ENCODE measurements around the gene CACNA1B.
"Not testable (repeated sequence)": the region's sequence is repeated elsewhere in the genome, so short reads cannot be mapped to it uniquely, and the experiment has no call there.

The CACNA1B gene

DNA sequence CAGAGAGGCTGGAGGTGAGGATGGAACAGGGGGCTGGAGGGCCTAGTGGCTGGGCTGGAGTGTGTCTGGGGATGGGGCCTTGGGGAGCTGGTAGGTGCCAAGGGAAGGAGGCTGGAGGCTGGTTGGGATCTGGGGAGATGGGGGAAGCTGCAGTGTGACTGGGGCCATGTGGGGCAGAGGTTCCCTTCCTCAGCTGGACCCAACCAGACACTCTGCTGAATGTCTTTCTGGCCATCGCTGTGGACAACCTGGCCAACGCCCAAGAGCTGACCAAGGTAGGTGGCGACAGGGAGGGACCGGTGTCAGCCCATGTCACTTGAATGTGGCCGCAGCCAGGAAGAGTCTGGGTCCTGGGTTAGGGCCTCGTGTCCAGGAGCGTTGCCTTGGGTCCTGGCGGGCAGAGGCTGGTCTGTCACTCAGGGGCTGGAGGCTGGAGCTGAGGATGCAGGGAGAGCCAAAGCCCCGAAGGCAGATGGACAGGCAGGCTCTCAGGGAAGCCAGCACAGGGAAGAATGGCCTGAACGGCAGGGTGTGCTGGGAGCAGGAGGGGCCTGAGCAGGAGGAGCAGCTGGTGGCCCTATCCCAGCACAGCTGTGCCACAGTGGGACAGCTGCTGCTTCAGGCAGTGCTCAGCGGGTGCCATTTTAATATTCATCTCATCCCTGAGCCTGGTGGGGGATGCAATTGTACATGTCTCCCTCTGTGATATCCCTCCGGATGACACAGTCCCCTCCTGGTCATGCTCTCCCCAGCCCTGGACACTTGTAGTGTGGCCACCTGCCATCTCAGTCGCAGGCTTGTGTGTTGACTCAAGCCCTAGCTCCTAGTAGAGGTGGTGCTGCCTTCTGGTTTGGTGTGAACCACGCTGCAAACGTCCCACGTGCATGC is 132.5 kb downstream of the CACNA1B start:
- Histone ChIP-seq H3K4me3 (ENCODE audit: low read length) (no peak overlapping the region), H3K9me3 (ENCODE audit: low read length) (no peaks in the 10 kb centered on the region)

GRCh38 chr9:138010861-138011260 is 133.3 kb downstream of the CACNA1B start:
- no peaks in the 10 kb centered on the region for H3K27me3 ChIP-seq (ENCODE audit: insufficient read depth, low read length)
- no peak overlapping the region for H2AFZ ChIP-seq (ENCODE audit: low read depth, low read length)
- H3K4me1 ChIP-seq (ENCODE audit: insufficient read depth, low read length) = no peaks in the 10 kb centered on the region
- no peaks in the 10 kb centered on the region for H3K9me3 ChIP-seq (ENCODE audit: low read length)
- no peaks in the 10 kb centered on the region for H3K36me3 ChIP-seq (ENCODE audit: insufficient read depth, low read length)
- H3K4me3 ChIP-seq (ENCODE audit: low read length) = no peak overlapping the region

More for the DNA sequence above, 132.5 kb downstream of the CACNA1B start:
- H2AFZ ChIP-seq (ENCODE audit: low read depth, low read length) = no peak overlapping the region
- no peaks in the 10 kb centered on the region for H3K36me3 ChIP-seq (ENCODE audit: insufficient read depth, low read length)
- no peaks in the 10 kb centered on the region for H3K27me3 ChIP-seq (ENCODE audit: insufficient read depth, low read length)
- no peaks in the 10 kb centered on the region for H3K4me1 ChIP-seq (ENCODE audit: insufficient read depth, low read length)

DNA sequence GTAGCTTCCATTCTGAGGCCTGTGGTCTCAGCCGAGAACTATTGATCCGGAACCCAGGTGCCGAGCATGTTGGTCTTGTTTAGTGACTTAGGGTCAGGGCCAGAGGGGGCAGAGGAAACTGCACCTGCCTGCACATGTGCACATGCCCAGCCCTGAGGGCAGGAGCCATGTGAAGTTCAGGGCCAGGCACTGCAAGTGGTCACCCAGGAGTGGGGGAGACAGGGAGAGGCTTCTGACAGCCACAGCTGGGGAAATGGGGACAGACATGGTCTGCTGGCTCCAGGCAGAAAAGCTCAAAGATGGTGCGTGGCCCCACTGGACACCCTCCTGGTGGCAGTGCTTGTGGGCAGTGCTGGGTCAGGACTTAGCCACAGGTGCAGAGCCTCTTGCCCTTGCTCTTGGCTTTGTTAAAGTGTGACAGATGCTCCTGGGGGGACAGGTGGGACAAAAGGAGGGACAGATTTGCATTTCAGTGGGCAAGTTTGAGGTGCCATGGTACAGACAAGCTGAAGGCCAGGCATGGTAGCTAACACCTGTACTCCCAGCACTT is 134.4 kb downstream of the CACNA1B start:
- H3K4me1 ChIP-seq (ENCODE audit: insufficient read depth, low read length) = no peaks in the 10 kb centered on the region
- H3K36me3 ChIP-seq (ENCODE audit: insufficient read depth, low read length) = no peaks in the 10 kb centered on the region
- H3K27me3 ChIP-seq (ENCODE audit: insufficient read depth, low read length) = peaks cover 3% of the 10 kb centered on the region
- H3K9me3 ChIP-seq (ENCODE audit: low read length) = no peaks in the 10 kb centered on the region
- H3K4me3 ChIP-seq (ENCODE audit: low read length) = no peak overlapping the region
- no peak overlapping the region for H2AFZ ChIP-seq (ENCODE audit: low read depth, low read length)

DNA sequence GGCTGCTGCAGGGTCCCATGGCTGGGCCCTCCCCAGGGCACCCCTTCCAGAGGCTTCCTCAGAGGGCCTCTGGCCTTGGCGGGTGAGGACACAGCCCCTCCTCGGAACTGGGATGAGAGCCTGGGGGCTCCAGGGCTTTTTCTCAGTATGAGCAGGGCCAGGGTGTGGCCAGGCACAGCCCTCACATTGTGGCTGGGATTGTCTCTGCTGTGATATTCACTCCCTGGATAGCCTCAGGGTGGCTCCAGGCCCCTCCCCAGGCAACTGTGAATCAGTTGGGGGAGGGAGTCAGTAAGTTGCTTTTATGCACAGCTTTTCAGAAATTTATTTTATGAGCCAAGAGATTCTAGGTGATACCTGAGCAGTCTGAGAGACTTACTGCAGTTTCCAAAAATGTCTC is 135.7 kb downstream of the CACNA1B start:
- Histone ChIP-seq H2AFZ (ENCODE audit: low read depth, low read length) (no peak overlapping the region), H3K4me1 (ENCODE audit: insufficient read depth, low read length) (no peaks in the 10 kb centered on the region), H3K9me3 (ENCODE audit: low read length) (no peaks in the 10 kb centered on the region), H3K4me3 (ENCODE audit: low read length) (no peak overlapping the region), H3K36me3 (ENCODE audit: insufficient read depth, low read length) (no peaks in the 10 kb centered on the region), H3K27me3 (ENCODE audit: insufficient read depth, low read length) (peaks cover 3% of the 10 kb centered on the region)

GRCh38 chr9:138013836-138014562 is 136.4 kb downstream of the CACNA1B start:
- Histone ChIP-seq H3K9me3 (ENCODE audit: low read length) (no peaks in the 10 kb centered on the region), H3K36me3 (ENCODE audit: insufficient read depth, low read length) (no peaks in the 10 kb centered on the region), H3K4me3 (ENCODE audit: low read length) (no peak overlapping the region), H2AFZ (ENCODE audit: low read depth, low read length) (no peak overlapping the region), H3K27me3 (ENCODE audit: insufficient read depth, low read length) (peaks cover 3% of the 10 kb centered on the region), H3K4me1 (ENCODE audit: insufficient read depth, low read length) (no peaks in the 10 kb centered on the region)

DNA sequence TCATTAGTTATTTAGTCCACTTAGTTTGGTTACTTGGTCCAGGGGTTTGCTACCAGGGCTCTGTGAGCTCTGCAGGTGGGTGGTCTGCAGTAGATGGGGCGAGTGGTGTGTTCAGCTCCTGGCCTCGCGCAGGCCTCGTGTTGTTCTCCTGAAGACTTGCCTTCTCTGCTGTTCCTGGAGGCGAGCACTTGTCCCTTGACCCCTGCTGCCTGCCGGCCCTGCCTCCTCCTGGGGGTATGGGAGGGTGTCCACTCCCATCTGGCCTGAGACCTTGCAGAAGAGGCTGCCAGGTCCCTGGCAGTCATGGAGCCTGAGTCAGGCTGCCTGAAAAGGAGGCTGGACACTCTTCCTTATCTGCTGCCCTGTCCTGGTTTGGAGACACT is 137.0 kb downstream of the CACNA1B start:
- Histone ChIP-seq H3K27me3 (ENCODE audit: insufficient read depth, low read length) (peaks cover 3% of the 10 kb centered on the region), H2AFZ (ENCODE audit: low read depth, low read length) (no peak overlapping the region), H3K9me3 (ENCODE audit: low read length) (no peaks in the 10 kb centered on the region), H3K36me3 (ENCODE audit: insufficient read depth, low read length) (no peaks in the 10 kb centered on the region), H3K4me3 (ENCODE audit: low read length) (no peak overlapping the region), H3K4me1 (ENCODE audit: insufficient read depth, low read length) (no peaks in the 10 kb centered on the region)

DNA sequence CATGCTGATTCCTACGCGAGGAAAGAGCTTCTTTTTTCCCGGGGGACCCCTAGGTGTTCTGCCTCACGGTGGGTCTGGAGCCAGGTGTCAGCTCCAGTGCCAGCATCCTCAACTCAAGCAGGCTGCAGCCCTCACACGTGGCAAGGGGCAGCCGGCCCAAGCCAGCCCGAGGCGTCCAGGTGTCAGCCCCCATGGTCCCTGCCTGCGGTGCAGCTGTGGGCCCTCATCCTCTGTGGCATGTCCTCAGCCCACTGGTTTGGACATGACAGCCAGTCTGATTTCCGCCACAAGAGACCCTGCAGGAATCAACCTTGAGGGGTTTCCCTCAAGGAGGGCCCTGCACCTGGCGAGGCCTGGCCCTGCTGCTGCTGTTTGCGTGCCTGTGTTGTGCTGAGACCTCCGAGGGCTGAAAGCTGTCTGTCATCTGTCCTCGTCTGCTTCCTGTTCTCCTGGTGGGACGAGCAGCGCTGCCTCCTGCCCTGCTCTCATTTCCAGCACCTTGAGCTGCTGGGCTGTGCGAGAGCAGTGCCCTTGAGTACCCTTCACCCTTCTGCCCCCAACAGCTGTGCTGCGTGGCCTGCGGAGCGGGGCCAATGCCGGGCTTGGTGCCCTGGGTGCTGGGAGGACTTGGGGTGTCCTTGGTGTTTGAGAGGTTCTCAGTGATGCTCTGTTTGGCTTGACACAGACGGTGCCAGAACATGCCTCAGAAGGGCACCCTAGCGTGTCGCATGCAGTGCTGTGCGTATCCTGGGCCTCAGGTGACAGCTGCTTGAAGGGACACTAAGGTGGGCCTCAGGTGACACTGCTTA is 137.6 kb downstream of the CACNA1B start:
- no peak overlapping the region for H3K4me3 ChIP-seq (ENCODE audit: low read length)

GRCh38 chr9:138016406-138017187 is 139.0 kb downstream of the CACNA1B start:
- peaks cover 15% of the 10 kb centered on the region for H3K27me3 ChIP-seq (ENCODE audit: insufficient read depth, low read length)
- H2AFZ ChIP-seq (ENCODE audit: low read depth, low read length) = no peak overlapping the region
- H3K4me1 ChIP-seq (ENCODE audit: insufficient read depth, low read length) = no peaks in the 10 kb centered on the region
- no peaks in the 10 kb centered on the region for H3K9me3 ChIP-seq (ENCODE audit: low read length)
- H3K4me3 ChIP-seq (ENCODE audit: low read length) = no peak overlapping the region
- no peaks in the 10 kb centered on the region for H3K36me3 ChIP-seq (ENCODE audit: insufficient read depth, low read length)

More for the DNA sequence above, 137.6 kb downstream of the CACNA1B start:
- H3K27me3 ChIP-seq (ENCODE audit: insufficient read depth, low read length) = peaks cover 3% of the 10 kb centered on the region
- no peaks in the 10 kb centered on the region for H3K4me1 ChIP-seq (ENCODE audit: insufficient read depth, low read length)
- H3K36me3 ChIP-seq (ENCODE audit: insufficient read depth, low read length) = no peaks in the 10 kb centered on the region
- H2AFZ ChIP-seq (ENCODE audit: low read depth, low read length) = no peak overlapping the region
- H3K9me3 ChIP-seq (ENCODE audit: low read length) = no peaks in the 10 kb centered on the region

- peaks cover 21% of the 10 kb centered on the region for H3K27me3 ChIP-seq (ENCODE audit: insufficient read depth, low read length)
- H3K4me3 ChIP-seq (ENCODE audit: low read length) = no peak overlapping the region
Observed at GRCh38 chr9:138017200-138017599, 139.6 kb downstream of the CACNA1B start.

GRCh38 chr9:138019514-138019913 is 141.9 kb downstream of the CACNA1B start:
- not testable (repeated sequence) for H3K4me3 ChIP-seq (ENCODE audit: low read length); H2AFZ ChIP-seq (ENCODE audit: low read depth, low read length); H3K4me1 ChIP-seq (ENCODE audit: insufficient read depth, low read length); H3K9me3 ChIP-seq (ENCODE audit: low read length); H3K36me3 ChIP-seq (ENCODE audit: insufficient read depth, low read length)
- H3K27me3 ChIP-seq (ENCODE audit: insufficient read depth, low read length) = peaks cover 41% of the 10 kb centered on the region

More at GRCh38 chr9:138017200-138017599, 139.6 kb downstream of the CACNA1B start:
- Histone ChIP-seq H2AFZ (ENCODE audit: low read depth, low read length) (no peak overlapping the region), H3K36me3 (ENCODE audit: insufficient read depth, low read length) (no peaks in the 10 kb centered on the region), H3K4me1 (ENCODE audit: insufficient read depth, low read length) (no peaks in the 10 kb centered on the region), H3K9me3 (ENCODE audit: low read length) (no peaks in the 10 kb centered on the region)

DNA sequence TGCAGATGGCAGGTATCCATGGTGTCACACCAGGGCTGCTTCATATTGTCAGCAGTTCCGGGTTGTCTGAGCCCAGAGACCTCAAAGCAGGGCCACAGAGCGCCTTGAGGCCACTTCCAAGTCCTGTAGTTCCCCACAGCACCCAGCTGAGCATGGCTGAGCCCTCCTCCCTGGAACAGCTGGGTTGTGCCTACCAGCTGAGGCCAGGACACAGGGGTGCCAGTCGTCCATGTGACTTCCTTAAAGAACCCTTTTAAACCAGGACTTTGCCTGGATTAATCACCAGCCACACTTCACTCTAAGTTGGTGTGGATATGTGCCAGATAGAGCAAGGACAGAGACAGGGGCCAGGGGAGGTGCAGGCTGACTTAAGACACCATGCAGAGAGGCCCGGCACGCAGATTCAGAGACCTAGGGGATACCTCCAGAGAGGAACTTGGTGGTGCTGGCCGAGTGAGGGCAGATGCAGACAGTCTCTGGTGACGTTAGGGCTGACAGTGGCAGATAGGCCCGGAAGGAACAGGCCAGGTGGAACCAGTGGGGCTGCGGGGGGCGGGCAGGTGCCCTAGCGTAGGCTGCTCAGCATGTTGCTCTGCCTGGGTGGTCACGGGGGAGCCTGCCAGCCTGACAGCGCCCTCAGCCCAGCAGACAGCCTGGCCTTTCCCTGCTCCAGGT is 142.7 kb downstream of the CACNA1B start:
- Histone ChIP-seq H3K4me3 (ENCODE audit: low read length) (no peak overlapping the region), H2AFZ (ENCODE audit: low read depth, low read length) (no peak overlapping the region), H3K4me1 (ENCODE audit: insufficient read depth, low read length) (no peaks in the 10 kb centered on the region), H3K27me3 (ENCODE audit: insufficient read depth, low read length) (peaks cover 49% of the 10 kb centered on the region), H3K36me3 (ENCODE audit: insufficient read depth, low read length) (no peaks in the 10 kb centered on the region), H3K9me3 (ENCODE audit: low read length) (no peaks in the 10 kb centered on the region)

- Histone ChIP-seq H2AFZ (ENCODE audit: low read depth, low read length) (no peak overlapping the region), H3K36me3 (ENCODE audit: insufficient read depth, low read length) (no peaks in the 10 kb centered on the region), H3K27me3 (ENCODE audit: insufficient read depth, low read length) (peaks cover 53% of the 10 kb centered on the region), H3K9me3 (ENCODE audit: low read length) (no peaks in the 10 kb centered on the region), H3K4me1 (ENCODE audit: insufficient read depth, low read length) (no peaks in the 10 kb centered on the region), H3K4me3 (ENCODE audit: low read length) (no peak overlapping the region)
Observed at GRCh38 chr9:138020795-138021182, 143.2 kb downstream of the CACNA1B start.

All from neuron (in vitro differentiated cells).